Ovary (tissue), 1 donor: ENCODE measurements around the gene ATP5F1C.

Experiments used
- EP300 ChIP-seq: sonication (generic); formaldehyde crosslinking; IDR thresholded peaks from one replicate; pipeline ENCODE4 v1.6.1; 2017; ENCODE audit warnings: antibody characterized with exemption
- POLR2A ChIP-seq: fragments of 450-650 bp; IDR thresholded peaks from one replicate; pipeline ENCODE4 v1.6.1; 2017; ENCODE audit warnings: antibody characterized with exemption, mild to moderate bottlenecking, moderate library complexity

- TF ChIP-seq POLR2A (no peak), EP300 (no peak)
Observed at GRCh38 chr10:7836571-7836970, 48.6 kb downstream of the ATP5F1C start.
